ENCODE results near the gene DNAH1.

The DNAH1 gene

DNA sequence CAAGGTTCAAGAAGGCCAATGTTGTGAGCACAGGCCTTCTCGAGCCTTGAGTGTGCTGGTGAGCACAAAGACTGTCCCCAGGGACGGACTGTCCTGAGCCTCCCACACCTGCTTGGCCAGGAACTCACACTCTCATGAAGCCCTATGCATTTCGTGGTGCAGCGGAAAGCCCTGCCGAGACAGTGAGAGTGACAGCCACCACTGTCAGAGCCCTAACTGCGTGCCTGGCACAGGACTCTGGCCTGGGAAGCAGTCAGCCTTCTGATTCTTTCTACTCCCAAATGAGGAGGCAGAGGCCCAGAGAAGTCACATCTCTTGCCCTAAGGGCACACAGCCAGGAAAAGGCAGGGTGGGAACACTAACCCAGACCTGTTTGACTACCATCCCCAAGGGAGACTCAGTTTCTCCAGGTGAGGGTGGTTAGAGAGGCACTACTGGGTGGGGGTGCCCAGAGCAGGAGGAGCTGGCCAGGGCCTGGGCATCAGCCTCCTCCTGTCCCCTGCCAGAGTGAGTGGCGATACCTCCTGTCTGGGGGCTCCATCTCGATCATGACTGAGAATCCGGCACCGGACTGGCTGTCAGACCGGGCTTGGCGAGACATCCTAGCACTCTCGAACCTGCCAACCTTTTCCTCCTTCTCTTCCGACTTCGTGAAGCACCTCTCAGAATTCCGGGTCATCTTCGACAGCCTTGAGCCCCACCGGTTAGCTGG, 78.0 kb downstream of the DNAH1 start:
- DNase-seq, result no peak

DNA sequence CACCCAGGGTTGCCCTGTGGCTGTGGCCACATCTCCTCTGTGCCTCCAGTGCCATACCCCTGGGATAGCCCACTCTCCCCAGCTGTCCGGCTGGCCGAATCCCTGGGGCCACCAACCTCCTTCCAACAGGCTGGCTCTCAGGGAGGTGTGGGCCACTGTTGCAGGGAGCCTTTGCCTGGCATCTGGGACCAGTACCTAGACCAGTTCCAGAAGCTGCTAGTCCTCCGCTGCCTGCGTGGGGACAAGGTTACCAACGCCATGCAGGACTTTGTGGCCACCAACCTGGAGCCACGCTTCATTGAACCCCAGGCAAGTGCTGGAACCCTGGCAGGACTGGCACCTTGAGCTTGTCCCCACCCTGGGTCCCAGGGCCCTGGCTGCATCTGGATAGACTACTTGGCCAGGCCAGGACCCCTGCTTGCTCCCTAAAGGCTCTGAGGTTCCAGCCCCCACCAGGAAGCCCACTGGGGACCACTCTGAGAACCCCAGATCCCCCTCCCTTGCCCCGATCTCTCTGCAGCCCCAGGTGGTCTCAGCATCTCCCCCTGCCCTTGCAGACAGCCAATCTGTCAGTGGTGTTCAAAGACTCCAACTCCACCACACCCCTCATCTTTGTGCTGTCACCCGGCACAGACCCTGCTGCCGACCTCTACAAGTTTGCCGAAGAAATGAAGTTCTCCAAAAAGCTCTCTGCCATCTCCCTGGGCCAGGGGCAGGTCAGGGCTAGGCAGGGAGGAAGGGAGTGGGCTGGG, 78.8 kb downstream of the DNAH1 start:
- no peak for DNase-seq

DNA sequence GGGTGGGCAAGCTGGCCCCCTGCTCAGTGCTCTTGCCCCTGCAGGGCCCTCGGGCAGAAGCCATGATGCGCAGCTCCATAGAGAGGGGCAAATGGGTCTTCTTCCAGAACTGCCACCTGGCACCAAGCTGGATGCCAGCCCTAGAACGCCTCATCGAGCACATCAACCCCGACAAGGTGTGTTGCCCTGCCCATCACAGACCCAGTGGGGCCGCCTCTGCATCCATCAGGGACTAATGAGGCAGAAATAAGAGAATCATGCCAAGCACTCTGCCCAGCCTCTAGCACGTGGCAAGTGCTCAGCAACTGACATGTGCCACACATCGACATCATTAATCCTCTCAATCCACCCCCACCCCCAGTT, 79.4 kb downstream of the DNAH1 start:
- no peak for DNase-seq

DNA sequence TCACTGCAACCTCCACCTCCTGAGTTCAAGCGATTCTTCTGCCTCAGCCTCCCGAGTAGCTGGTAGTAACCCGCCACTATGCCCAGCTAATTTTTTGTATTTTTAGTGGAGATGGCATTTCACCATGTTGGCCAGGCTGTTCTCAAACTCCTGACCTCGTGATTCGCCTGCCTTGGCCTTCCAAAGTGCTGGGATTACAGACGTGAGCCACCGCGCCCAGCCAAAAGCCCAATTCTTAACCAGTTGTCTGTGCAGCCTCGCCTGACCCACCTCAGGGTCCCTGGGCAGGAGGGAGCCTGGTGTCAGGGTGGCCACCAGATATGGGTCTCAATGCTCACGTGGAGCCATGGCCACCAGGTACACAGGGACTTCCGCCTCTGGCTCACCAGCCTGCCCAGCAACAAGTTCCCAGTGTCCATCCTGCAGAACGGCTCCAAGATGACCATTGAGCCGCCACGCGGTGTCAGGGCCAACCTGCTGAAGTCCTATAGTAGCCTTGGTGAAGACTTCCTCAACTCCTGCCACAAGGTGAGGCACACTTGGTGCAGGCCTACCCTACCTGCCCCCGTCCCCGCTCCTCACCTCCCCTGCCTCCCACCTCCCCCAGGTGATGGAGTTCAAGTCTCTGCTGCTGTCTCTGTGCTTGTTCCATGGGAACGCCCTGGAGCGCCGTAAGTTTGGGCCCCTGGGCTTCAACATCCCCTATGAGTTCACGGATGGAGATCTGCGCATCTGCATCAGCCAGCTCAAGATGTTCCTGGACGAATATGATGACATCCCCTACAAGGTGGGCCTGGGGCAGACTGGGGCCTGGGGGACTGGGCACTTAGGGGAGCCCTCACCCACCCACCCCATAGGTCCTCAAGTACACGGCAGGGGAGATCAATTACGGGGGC, 80.1 kb downstream of the DNAH1 start:
- no peak for DNase-seq

DNA sequence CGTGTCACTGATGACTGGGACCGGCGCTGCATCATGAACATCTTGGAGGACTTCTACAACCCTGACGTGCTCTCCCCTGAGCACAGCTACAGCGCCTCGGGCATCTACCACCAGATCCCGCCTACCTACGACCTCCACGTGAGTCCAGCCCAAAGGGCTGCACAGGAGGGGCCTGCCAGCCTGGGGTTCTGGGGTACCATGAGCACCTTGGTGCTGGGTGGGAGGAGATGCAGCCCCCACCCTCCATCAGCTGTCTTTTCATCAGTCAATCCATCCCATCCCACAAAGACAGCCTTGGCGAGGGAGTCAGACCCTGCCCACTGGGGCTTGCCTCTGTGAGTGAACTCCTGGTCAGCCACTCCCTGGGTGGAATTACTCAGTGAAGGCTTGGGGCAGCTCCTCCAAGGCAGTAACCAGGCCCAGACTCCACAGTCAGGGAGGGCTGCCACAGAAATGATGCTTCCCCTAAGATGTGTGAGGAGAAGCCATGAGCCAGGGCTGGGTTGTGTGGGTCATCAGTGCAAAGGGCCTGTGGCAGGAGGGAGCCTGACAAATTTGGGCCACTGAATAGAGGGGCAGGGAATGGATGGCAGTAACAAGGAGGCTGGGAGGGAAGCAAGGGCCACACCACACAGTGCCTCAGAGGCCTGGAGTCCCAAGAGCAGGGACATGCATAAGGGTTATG, 80.9 kb downstream of the DNAH1 start:
- no peak for DNase-seq

DNA sequence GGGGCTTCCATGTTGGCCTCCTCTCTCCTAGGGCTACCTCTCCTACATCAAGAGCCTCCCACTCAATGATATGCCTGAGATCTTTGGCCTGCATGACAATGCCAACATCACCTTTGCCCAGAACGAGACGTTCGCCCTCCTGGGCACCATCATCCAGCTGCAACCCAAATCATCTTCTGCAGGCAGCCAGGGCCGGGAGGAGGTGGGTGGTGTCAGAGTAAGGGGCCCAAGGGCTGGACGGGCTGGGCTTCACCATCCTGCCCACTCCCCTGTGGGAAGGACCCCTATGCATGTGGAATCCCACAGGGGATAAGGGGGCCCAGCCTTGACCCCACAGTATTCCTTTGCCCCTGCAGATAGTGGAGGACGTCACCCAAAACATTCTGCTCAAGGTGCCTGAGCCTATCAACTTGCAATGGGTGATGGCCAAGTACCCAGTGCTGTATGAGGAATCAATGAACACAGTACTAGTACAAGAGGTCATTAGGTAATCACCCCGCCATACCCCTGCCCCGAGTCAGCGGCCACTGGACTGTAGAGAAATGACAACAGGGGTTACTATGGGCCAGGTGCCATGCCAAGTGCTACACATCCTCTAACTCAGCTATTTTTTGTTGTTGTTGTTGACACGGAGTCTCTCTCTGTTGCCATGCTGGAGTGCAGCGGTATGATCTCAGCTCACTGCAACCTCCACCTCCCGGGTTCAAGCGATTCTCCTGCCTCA, 81.7 kb downstream of the DNAH1 start:
- no peak for DNase-seq

DNA sequence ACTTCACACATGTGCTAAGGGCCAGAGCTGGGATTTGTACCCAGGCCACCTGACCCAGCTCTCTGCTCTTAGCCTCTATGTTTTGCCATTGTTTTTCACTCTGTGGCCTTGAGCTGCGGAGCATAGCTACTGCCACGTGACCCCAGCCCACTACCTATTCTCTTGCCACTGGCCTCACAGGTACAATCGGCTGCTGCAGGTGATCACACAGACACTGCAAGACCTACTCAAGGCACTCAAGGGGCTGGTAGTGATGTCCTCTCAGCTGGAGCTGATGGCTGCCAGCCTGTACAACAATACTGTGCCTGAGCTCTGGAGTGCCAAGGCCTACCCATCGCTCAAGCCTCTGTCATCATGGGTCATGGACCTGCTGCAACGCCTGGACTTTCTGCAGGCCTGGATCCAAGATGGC, 82.6 kb downstream of the DNAH1 start:
- no peak for DNase-seq

DNA sequence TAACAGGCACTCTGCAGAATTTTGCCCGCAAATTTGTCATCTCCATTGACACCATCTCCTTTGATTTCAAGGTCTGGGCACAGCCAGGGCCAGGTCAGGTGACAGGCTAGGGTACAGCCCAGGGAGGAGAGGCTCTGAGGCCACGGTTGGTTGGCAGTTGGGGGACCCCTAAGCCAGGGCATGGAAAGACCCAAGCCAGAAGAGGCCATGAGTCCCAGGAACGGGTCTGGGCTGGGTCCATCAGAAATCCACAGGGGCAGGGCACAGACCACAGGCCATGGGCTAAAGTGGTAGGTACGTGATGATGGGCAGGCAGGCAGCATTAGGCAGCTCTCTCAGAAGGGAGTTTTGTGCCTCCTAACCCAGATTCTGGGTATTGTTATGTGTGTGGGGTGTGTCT, 83.0 kb downstream of the DNAH1 start:
- DNase-seq, result no peak

DNA sequence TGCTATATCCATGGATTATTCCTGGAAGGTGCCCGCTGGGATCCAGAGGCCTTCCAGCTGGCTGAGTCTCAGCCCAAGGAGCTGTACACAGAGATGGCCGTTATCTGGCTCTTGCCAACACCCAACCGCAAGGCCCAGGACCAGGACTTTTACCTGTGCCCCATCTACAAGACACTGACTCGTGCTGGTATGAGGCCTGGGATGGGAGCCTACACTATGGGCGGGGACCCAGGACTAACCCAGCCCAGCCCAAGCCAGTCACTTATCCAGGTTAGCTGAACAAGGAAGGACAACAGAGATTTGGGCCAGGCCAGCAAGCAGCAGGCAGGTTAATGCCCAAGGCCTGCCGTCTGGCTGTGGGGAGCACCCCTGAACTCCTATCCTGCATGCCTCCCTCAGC, 83.5 kb downstream of the DNAH1 start:
- DNase-seq, result no peak

DNA sequence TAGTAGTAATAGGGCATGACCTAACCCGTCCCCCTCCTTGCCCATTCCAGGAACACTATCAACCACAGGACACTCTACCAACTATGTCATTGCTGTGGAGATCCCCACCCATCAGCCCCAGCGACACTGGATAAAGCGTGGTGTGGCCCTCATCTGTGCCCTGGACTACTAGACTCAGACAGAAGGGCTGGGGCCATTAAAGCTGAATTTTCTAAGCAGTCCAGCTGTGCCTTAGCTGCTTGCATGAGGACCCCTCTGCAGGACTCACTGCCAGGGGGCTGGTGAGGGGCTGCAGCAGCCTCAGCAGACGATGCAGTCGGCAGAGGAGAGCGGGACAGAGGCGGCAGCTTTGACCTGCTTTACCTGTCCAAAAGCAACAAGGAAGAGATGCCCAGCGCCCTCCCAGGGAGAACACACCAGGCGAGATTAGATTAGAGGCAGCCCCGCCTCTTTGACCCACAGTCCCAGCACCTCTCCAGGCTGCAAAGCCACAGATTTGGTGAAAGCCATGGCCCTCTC, 84.2 kb downstream of the DNAH1 start:
- DNase-seq, result no peak

DNA sequence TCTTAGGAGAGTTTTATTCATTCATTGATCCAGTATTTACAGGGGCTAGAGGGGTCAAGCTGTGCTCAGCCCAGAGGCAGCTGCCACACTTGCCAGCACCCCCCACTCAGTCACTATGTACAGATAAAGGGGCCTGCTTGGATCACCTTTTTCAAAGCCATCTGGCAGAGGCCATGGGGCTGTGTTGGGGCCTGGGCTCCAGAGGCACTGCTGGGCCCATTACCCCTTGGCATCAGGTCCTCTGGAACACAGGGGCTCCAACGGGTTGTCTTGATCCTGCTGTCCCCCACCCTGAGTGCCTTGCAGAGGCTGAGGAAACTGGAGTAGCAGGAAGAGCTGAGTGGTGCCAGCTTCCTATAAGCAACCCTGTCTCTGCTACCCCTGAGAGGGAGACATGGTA, 84.9 kb downstream of the DNAH1 start:
- no peak for DNase-seq

DNA sequence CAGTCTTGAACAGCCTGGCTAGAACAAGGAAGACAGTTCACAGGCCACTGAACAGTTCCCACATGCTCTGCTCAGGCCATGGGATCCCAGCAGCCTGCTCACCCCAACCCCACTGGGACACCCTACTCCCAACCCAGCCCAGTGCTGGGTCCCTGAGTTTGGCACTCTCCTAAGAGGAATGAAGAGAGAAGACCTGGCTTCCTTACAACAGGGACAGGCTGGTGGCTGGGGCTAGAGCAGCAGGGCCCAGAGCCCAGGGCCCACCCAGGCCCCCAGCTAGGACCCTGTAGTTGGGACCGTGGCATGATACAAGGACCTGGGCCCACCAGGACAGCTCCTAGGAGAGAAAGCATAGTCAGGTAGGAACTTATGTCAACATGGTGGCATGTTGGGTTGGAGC, 85.4 kb downstream of the DNAH1 start:
- no peak for DNase-seq

DNA sequence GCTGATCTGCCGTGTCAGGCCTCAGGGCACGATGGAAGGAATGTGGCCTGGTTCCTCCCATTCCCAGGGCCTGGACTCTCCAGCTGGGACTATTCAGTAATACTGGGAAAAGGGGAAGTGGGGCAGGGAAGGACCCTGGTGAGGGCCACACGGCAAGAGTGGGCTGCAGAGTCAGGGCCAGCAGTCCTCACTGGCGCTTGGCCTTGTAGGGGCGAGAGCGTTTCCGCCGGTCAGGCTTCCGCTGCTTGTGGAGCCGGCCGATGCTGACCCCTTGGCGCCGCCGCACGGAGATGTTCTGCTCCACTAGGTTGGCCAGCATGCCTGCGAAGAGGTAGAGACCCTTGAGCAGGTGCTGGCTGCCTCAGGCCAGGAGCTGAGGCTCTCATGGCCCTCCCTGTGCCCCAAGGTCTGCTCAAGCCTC, 86.0 kb downstream of the DNAH1 start:
- DNase-seq, result no peak

DNA sequence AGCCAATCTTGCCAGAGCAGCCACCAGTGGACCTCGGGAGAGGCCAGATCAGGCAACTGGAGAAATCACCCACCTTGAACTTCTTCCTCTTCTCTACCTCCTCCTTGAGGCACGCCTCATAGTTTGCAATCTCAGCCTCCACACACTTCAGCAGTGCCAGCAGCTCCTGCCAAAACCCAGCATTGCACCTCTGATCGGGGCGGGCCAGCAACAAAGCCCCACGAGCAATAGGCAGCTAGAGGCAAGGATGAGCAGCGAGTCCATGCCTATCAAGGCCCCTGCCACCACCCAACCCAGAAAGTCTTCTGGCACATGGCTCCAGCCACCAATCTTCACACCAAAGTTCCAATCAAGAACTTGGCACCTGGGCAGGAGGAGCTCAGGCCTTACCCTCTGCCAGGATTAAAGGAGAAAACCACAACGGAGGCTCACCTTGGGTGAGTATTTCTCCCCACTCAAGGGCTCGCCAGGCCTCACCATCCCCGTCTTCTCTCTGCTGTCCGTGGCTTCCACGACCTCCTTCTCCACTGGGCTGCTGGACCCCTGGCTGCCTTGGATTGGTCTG, 86.7 kb downstream of the DNAH1 start:
- no peak for DNase-seq

DNA sequence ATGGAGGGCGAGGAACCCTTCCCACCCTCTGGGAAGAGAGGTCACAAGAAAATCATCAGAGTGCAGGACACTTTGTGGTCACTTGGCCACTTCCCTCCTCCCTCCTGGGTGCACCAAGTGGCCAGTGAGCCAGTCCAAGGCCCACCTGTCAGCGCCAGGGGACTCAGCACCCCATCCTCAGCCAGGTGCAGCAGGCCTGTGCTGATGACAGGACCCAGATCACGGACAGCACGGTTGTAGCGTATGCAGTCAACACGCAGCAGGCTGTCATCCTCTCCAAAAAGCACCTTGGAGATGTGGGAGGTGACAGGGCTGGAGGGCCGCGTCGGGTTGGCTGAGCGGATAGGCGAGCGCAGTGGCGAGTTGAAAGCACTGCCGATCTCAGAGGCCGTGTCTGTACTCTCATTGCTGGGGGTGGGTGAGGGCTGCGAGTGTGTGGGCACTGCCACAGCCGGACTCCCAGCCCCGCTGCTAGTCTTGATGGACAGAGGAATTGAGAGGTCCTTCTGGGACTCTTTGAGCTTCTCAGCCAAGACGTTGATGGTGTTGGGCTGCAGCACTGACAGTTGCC, 87.2 kb downstream of the DNAH1 start:
- no peak for DNase-seq

DNA sequence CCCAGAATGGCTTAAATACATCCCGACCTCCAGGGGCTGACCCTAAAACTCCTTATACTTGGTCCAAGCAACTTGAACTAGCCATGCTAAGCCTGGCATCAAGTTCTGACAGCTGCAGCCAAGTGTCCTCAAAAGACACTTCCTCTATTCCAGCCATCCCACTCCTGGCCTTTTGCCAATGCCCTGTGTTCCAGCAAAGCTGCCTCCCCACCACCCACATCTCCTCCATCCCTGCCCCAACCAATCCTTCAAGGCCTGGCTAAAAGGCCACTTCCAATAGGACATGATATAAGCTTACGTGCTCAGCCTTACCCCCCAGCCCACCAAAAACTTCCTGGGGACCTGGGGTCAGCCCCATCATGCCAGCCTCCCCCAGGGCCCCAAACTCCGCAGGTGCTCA, 87.8 kb downstream of the DNAH1 start:
- DNase-seq, result no peak

DNA sequence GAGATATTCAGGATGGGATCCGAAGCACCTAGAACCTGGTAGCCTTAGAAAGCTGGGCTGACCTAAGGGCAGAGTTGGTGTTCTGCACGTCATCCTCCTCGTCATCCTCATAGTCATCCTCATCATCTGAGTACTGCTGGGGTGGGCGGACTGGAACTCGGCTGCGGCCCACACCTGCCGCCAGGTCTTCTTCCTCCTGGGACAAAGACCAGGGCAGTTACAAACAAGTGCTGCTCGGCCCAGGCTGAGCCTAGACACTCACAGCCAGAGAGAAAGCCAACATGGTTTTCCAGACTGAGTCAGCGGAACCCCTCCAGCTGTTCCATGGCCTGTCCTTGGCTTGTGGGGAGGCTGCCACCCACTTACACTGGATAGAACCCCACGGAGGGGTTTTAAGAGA, 88.3 kb downstream of the DNAH1 start:
- no peak for DNase-seq

DNA sequence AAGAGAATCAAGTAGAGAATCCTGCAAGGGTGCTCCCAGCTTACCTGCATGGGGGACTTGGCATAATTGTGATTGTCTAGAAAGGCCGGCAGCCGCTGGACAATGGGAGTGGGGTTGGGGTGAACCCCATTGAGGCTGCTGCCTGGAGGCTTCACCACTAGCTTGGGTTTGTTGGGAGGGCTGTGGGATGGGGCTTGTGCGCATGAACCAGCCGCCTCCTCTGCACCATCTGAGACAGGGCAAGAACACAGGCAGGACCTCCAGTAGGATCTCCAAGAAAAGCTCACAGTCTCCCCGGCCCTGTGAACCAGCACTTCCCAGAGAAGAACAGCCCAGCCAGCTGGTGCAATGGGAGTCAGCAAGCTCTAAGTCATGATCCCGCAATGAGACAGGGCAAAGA, 88.9 kb downstream of the DNAH1 start:
- no peak for DNase-seq

DNA sequence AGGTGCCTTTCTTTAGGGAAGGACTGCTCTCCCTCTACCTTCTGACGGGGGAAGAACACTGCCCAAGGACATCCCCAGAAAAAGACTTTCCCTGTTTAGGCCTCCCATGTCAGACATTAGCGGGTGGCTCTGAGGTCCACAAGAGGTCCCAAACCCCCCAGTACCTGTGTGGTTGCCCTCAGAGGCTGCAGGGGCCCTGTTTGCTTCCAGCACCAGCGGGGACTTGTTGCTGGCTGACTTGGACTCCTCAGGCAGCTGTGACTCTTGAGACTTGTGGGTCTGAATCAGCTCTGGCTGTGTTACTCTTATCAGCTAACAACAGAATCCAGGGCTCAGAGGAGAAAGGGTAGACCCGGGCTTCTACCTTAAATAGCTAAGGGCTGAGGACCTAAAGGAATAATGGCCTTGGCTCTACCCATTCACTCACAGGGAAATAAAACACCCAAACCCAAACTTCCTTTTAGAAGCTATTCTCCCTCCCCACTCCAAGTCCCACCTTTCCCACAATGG, 89.5 kb downstream of the DNAH1 start:
- no peak for DNase-seq

DNA sequence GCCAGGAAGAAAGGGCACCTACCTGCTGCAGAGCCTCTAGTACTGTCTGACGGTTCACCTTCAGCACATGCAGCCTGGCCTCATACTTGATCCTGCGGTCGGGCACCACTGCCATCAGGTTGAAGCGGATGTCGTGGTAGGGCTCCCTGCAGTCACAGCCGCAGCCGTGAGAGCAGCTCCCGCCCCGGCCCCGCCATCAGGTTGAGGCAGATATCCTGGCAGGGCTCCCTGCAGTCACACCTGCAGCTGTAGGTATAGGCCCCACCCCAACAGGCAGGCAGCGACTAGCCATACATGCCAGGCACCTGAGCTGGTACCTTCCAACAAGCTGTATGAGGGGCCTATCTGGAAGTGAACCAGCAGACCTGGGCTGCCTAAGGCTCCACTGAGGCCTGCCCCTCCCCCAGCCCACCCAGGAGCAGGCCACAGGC, 90.1 kb downstream of the DNAH1 start:
- no peak for DNase-seq

All from CD4-positive, alpha-beta T cell treated with Interleukin-17A for 4 hours (primary cell).